ENCODE measurements around the gene TLR6. TPM values are rescaled to one million over a fixed set of nuclear protein-coding genes. Genes with fewer than 3 reads are reported as not detected.
A peak's percentile ranks its signal among the peaks of the same experiment; 100 is the strongest.

Gene TLR6
- total RNA-seq, 1 experiment from 2014 or later: 1.4 TPM

DNA sequence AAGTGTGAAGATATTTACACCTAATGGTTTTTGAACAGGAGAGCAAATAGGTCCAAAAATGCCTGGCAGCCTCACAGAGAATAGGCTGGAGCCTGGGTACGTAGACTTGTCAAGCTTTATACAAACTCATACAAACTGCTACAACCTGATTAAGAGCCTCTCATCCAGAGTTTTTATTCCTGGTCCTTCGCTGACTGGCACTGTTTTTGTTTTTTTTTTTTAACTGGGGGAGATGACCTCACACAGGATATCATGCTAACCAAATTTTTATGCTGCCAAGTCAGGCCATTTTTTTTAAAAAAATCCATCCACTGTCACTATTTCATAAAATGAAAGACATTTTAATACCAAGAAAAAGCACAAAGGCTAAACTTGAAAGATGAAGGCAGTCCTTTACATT, 12.9 kb upstream of the TLR6 start:
- DNase-seq (ENCODE audit: low read depth): no peak

DNA sequence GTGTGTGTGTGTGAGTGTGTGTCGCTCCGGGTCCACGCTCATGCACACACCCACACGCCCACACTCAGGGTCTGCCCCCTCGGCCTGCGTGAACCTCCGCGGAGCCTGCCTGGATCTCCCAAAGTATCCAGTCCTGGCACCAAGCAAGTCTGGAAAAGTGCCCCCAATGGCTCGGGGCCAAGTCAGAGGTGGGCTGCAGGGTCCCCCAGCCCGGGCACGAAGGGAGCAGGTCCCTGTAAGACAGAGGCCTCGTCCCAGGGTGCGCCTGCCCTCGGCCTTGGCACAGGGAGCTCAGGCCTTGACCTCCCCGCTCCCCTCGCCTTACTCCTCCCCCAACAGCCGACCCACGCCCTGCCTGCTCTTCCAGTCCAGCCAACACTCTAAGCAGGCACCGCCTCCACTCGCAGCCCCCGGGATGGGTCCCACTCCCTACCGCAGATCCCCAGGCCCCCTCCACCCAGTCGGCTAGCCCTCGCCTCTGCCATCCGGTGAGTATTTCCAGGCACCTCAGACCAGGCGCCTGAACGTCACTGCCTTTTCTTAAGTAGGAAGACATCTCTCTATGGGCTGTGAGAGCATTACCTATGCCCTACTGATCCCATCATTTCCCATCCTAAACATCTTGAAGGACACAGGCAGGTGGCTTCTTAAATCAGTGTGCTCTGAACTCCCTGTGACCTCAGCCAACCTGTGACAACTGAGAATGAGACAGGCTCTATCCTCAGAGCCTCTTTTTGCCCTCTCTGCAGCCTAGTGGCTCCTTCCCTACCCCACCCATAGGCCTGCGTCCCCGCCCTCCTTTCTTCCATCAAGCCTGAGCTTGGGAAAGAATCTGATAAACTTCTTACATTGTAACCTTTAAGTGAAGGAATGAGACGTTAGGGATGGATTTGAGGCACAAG, 11.7 kb upstream of the TLR6 start:
- DNase-seq (ENCODE audit: low read depth): no peak

DNA sequence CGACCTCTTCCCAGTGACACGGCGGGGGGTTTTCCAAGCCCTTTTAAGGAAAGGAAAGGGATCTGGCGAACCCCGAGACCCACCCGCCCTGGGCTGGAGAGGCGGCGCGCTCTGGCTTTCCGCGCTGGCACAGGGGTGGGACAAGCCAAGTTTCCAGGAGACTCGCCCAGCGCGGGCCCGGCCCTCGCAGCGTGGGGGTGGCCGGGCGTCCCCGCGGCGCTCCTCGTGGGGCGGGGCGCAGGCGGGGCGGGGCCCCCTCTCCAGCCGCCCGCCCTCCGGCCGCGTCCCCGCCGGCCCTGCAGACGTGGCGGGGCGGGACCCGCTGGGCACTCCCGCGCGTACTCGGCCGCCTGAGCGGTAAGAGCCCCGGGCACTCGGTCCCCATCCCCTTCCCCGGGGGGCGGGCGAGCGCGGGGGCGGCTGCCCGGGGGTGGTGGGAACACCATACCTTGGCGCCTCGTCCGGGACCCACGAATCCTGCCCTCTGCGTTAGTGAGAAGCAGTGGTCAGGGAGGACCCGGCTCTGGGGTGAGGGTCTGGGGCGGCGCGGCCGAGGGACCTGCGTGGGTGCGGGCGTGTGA, 11.0 kb upstream of the TLR6 start, which contains the start of gene FAM114A1:
Gene FAM114A1, plus strand, starts transcription at position 329 of the 581 bp plus-strand sequence. CDS start 10,273 bp downstream, outside the sequence.
- peak; percentile 69 for DNase-seq (ENCODE audit: low read depth)

DNA sequence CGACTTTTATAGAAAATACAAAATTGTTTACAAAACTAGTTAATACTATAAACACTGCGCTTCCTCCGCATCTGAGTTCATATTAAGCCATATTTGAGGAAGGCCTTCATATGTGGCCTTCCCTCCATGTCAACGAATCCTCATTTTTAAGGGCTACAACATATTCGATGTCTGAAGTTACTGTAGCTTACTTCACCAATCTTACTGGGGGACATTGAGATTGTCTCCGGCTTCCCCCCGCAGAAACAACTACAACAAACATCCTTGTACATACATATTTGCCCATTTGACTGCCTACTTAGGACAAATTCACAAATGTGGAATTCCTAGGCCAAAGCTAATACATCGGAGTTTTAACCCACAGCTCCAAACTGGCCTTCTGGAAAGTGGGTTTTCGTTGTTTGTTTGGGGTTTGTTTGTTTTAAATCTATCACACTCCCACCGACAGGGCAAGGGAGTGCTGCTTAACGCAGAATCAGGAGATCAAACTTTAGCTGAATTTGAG, 10.4 kb upstream of the TLR6 start:
- no peak for DNase-seq (ENCODE audit: low read depth)

- DNase-seq (ENCODE audit: low read depth): no peak
Observed at GRCh38 chr4:38865445-38865844, 8.8 kb upstream of the TLR6 start.

GRCh38 chr4:38861791-38862190, 5.2 kb upstream of the TLR6 start:
- no peak for DNase-seq (ENCODE audit: low read depth)

DNA sequence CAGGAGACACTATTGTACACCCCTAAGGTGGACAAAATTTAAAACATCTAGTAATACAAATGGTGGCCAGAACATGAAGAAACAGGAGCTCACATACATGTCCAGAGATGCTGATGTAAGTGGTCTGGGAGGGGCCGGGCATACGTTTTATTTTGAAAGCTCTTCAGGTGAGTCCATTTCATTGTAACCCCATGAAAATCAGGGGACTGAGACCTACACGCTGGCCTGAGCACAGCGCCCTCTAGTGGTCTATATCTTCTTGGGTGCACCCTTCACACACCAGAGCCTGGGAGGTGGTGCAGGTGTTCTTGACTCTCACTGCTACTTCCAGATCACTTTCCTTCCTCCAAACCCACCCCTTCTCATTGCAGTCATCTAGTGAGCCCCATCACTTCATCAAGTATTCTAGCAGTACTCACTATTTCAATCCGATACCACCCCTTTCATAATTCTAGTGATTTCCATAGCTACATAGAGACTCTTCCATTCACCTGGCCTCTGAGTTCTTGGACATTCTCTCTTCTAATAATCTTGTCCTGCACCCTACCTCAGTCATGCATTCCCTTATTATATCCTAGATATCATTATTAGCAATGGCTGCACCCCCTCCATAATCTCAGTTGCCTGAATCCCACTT, 4.3 kb upstream of the TLR6 start:
- no peak for DNase-seq (ENCODE audit: low read depth)

- no peak for DNase-seq (ENCODE audit: low read depth)
Observed at GRCh38 chr4:38859501-38859900, 2.9 kb upstream of the TLR6 start.

GRCh38 chr4:38858097-38858420, 1.4 kb upstream of the TLR6 start:
- DNase-seq (ENCODE audit: low read depth): no peak

- peak; percentile 94 for DNase-seq (ENCODE audit: low read depth)
Observed at GRCh38 chr4:38857354-38858096, 908 bp upstream of the TLR6 start.

DNA sequence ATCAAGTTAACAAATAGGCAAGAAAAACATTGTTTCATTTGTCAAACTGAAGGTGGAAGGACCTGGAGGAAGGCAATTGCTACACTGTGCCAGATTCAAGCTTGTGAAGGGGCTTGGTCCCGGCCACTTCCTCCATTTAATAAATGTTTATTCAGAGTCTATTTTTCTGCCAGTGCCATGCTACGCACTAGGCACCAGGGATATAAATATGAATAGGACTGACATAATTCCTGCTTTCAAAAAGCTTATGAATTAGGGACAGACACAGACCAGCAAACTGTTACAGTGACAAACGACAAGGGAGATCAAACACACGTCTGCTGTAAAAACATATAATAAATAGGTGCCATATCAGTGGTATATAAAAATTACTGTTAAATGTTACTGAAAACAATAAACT, 571 bp downstream of the TLR6 start:
- DNase-seq (ENCODE audit: low read depth): no peak

DNA sequence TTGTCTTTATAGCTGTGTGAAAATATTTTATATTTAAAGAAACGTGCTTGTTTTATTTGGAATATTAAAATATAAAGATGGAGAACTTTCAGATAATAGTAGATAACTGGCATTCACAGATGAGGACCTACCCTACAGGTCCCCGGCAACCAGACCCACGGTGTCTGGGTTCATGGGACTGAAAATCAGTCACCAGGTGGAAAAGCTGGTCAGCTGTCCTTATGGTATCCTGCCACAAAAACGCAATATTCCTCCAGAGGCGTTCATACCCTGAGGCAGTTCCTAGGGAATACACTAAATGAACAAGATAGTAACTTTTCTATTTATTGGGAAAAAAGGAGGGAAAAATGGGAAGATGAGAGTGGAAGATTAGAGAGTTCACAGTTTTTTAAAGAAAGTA, 1.2 kb downstream of the TLR6 start:
- no peak for DNase-seq (ENCODE audit: low read depth)

GRCh38 chr4:38846015-38846414, 10.6 kb downstream of the TLR6 start:
- DNase-seq (ENCODE audit: low read depth): no peak

DNA sequence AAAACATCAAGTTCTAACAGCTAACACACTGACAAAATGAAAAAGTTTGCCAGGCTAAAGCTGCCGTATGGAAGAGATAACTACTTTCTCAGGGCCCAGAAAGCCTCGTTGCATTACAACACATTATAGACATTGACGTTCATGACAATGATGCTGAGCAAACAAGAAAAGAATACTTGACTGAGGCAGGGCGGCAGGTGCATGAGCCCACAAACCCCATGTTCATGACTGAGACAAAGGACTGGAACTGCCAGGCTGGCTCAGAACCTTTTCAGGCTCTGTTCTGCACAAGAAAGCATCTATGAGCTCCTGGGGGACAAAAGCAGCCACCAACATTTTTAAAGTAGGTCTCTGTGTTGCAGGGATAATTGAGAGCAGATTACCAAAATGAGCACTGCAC, 13.6 kb downstream of the TLR6 start:
- DNase-seq (ENCODE audit: low read depth): no peak

DNA sequence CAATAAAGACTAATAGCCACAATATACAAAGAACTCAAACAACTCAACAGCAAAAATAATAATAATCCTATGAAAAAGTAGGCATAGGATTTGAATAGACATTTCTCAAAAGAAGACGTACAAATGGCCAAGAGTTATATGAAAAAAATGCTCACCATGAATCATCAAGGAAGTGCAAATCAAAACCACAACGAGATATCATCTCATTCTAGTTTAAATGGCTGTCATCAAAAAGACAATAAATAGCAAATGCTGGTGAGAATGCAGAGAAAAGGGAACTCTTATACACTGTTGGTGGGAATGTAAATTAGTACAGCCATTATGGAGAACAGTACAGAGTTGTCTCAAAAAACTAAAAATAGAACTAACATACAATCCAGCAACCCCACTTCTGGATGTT, 18.8 kb downstream of the TLR6 start:
- peak; percentile 70 for DNase-seq (ENCODE audit: low read depth)

GRCh38 chr4:38837334-38837733, 19.3 kb downstream of the TLR6 start:
- no peak for DNase-seq (ENCODE audit: low read depth)

GRCh38 chr4:38834570-38834969, 22.0 kb downstream of the TLR6 start:
- no peak for DNase-seq (ENCODE audit: low read depth)

DNA sequence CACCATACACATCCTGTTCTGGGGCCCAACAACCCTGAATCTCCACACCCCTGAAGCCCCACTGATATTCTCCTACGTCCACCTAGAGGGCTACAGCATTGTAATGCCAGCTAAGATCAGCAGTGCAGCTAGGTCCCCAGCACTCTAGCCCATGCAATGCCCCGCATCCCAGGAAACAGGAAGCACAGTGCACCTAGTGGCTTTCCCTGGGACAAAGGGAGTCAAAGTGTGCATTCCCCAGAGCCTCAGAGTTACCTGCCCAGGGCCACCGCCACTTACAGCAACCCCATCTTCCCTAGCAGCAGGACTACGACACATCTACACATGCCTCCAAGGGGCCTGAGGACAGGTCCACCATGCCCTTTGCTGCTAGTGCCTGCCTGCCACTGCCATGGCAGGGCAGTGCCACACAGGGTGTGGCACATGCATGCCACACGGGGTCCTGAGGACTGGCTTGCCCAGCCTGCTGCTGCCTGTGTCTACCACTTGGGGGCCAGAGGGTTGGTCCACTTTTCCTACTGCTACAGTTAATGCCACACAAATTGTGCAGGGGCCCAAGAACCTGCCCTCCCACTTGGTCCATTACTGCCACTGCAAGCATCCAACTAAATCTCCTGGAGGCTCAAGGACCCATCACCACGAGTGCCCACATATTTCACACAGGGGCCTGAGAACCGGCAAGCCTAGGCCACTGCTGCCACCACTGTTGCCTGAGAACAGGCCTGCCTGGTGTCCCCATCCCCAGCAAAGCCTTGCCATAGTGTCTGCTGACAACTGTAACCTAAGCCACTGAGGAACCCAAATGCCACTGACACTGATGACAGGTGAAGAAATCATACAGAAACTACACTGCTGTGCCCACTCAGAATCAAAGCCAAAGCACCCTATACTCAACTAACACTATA, 23.7 kb downstream of the TLR6 start:
- DNase-seq (ENCODE audit: low read depth): no peak

GRCh38 chr4:38832206-38832605, 24.4 kb downstream of the TLR6 start:
- no peak for DNase-seq (ENCODE audit: low read depth)

- DNase-seq (ENCODE audit: low read depth): no peak
Observed at GRCh38 chr4:38831653-38832052, 25.0 kb downstream of the TLR6 start.

- DNase-seq (ENCODE audit: low read depth): no peak
Observed at GRCh38 chr4:38829237-38829636, 27.4 kb downstream of the TLR6 start.

Measured in HT1080 (cell line).